Tibial nerve (tissue), 4 donors: ENCODE results near the gene TOR4A. TPM values are rescaled to one million over a fixed set of nuclear protein-coding genes. Genes with fewer than 3 reads are reported as not detected.
"Not testable (repeated sequence)": the region's sequence is repeated elsewhere in the genome, so short reads cannot be mapped to it uniquely, and the experiment has no call there.

Source experiments
- DNase-seq, 2 donors: peaks; one replicate each; pipeline ENCODE4 v3.0.0-alpha.2; 2019; ENCODE audit warnings: low spot score in 2 of 2
- H3K27ac ChIP-seq, 4 donors: fragments of 200-600 bp; sonication (generic) in 3 of 4; one replicate each; pipeline ENCODE4 v1.5.1; 2017 to 2019; ENCODE audit warnings: mild to moderate bottlenecking in 1 of 4
- H3K27me3 ChIP-seq, 2 donors: fragments of 200-600 bp; sonication (generic) in 1 of 2; one replicate each; pipeline versions ENCODE4 v1.5.1 to v1.6.0; 2017 to 2019
- H3K36me3 ChIP-seq, 3 donors: fragments of 200-600 bp; sonication (generic); one replicate each; pipeline ENCODE4 v1.5.1; 2018 to 2019
- H3K4me1 ChIP-seq, 4 donors: fragments of 200-600 bp; sonication (generic) in 3 of 4; one replicate each; pipeline ENCODE4 v1.5.1; 2017 to 2019
- H3K4me3 ChIP-seq, 4 donors: fragments of 200-600 bp; sonication (generic) in 3 of 4; one replicate each; pipeline ENCODE4 v1.5.1; 2017 to 2019; ENCODE audit warnings: mild to moderate bottlenecking in 1 of 4, moderate library complexity in 1 of 4
- H3K9me3 ChIP-seq, 4 donors: fragments of 200-600 bp; sonication (generic) in 3 of 4; one replicate each; pipeline ENCODE4 v1.5.1; 2017 to 2019
- EP300 ChIP-seq, 2 donors: sonication (generic); formaldehyde crosslinking; IDR thresholded peaks; one replicate each; pipeline ENCODE4 v1.6.1; 2017; ENCODE audit warnings: antibody characterized with exemption in 2 of 2, mild to moderate bottlenecking in 1 of 2
- POLR2A ChIP-seq, 2 donors: fragments of 450-650 bp; IDR thresholded peaks; one replicate each; pipeline ENCODE4 v1.6.1; 2017; ENCODE audit warnings: antibody characterized with exemption in 2 of 2, mild to moderate bottlenecking in 2 of 2, moderate library complexity in 2 of 2
- WGBS, 2 donors: methylation state at CpG; one replicate each; pipeline ENCODE4 v1.1.5; 2018; 5-methylcytosine and 5-hydroxymethylcytosine counted together
- total RNA-seq, 4 donors: library from RNA; depleted of rRNA; stranded (reverse); fragments of >200 nt; gene quantifications; one replicate each; pipeline ENCODE4 v1.1.0, GENCODE V29; 2016
- TF ChIP-seq, protein P1 (sequence below), 5 experiments: fragments of 200-600 bp in 3 of 5; fragments of 450-650 bp in 2 of 5; sonication (generic) in 3 of 5; IDR thresholded peaks; one replicate each; pipeline ENCODE4 v1.5.1; 2016 to 2019; ENCODE audit warnings: antibody characterized with exemption in 5 of 5, mild to moderate bottlenecking in 3 of 5, moderate library complexity in 2 of 5

TOR4A gene
- total RNA-seq, 4 donors from 2014 or later, result 3.3 to 11.4 (median 4.3) TPM

DNA sequence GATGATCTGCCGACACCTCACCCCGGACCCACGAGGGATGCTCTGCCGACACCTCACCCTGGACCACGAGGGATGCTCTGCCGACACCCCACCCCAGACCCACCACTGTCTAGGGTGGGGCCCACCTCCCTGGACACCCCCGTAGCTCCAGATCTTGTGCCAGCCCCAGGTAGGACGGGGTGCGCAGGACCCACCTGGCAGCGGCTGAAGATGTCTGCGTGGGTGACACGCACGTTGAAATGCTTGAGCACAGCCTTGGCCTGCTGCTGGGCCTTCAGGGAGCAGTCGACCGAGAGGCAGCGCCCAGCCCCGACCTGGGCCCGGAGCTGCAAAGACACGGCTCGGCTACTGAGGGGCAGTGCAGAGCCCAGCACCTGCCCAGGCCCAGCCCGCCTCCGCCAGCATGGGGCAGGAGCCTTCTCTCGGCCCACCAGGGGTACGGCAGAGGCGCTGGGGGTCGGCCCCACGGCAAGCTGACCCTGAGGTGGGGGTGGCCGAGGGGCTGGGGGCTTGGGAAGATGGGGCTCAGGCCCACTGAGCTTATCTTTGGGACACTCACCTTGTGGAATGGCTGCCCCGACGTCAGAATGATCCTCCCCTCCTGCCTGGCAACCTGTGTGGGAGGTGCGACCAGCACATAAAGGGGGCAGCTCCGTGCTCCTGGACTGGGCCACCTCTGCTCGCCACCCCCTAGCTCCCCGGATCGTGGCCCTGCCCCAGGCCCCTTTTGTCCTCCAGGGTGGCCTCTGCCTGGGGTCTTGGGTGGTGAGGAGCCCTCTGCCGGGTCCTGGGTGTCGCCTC lies 46.2 kb downstream of the TOR4A start:
- Histone ChIP-seq H3K27ac (no peak overlapping the region), H3K36me3 (peaks cover 0 to 17% (median 0%) of the 10 kb centered on the region in 3 donors), H3K9me3 (no peaks in the 10 kb centered on the region), H3K4me1 (peaks cover 0 to 20% (median 3%) of the 10 kb centered on the region in 4 donors), H3K27me3 (no peaks in the 10 kb centered on the region), H3K4me3 (no peak overlapping the region)
- TF ChIP-seq, protein P1, sequence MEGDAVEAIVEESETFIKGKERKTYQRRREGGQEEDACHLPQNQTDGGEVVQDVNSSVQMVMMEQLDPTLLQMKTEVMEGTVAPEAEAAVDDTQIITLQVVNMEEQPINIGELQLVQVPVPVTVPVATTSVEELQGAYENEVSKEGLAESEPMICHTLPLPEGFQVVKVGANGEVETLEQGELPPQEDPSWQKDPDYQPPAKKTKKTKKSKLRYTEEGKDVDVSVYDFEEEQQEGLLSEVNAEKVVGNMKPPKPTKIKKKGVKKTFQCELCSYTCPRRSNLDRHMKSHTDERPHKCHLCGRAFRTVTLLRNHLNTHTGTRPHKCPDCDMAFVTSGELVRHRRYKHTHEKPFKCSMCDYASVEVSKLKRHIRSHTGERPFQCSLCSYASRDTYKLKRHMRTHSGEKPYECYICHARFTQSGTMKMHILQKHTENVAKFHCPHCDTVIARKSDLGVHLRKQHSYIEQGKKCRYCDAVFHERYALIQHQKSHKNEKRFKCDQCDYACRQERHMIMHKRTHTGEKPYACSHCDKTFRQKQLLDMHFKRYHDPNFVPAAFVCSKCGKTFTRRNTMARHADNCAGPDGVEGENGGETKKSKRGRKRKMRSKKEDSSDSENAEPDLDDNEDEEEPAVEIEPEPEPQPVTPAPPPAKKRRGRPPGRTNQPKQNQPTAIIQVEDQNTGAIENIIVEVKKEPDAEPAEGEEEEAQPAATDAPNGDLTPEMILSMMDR (IDR thresholded peaks at IDR 0.05), result no peak
- TF ChIP-seq EP300 (IDR thresholded peaks at IDR 0.05), result no peak
- TF ChIP-seq POLR2A (IDR thresholded peaks at IDR 0.05), result no peak
- no peak for DNase-seq
- WGBS, 2 donors, result 93 to 96% methylated on average over 32 to 34 of the region's 37 CpGs

DNA sequence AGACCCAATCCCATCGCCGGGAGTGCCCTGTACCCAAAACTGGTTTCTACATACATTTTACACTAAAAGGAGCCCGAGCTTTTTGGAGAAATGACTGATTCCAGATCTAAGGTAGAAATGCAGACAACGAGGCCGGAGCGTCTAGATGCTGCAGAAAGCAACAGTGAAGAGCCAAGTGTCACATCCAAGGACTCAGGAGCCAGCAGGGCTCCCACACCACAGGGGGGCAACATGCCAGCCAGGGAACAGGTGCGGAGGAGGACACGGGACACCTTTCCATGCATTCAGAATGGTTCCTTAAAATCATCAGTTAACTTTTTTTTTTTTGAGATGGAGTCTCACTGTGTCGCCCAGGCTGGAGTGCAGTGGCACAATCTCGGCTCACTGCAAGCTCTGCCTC lies 47.6 kb downstream of the TOR4A start:
- H3K4me1 ChIP-seq, result peaks cover 0 to 11% (median 3%) of the 10 kb centered on the region in 4 donors
- no peaks in the 10 kb centered on the region for H3K9me3 ChIP-seq
- WGBS, 2 donors, result 89 to 92% methylated on average over 10 of the region's 10 CpGs
- DNase-seq, result no peak
- no peak overlapping the region for H3K4me3 ChIP-seq
- TF ChIP-seq, protein P1 (IDR thresholded peaks at IDR 0.05), result no peak
- no peak for TF ChIP-seq EP300 (IDR thresholded peaks at IDR 0.05)
- no peak for TF ChIP-seq POLR2A (IDR thresholded peaks at IDR 0.05)
- no peaks in the 10 kb centered on the region for H3K27me3 ChIP-seq
- H3K36me3 ChIP-seq, result peaks cover 0 to 4% (median 0%) of the 10 kb centered on the region in 3 donors
- H3K27ac ChIP-seq, result no peak overlapping the region

DNA sequence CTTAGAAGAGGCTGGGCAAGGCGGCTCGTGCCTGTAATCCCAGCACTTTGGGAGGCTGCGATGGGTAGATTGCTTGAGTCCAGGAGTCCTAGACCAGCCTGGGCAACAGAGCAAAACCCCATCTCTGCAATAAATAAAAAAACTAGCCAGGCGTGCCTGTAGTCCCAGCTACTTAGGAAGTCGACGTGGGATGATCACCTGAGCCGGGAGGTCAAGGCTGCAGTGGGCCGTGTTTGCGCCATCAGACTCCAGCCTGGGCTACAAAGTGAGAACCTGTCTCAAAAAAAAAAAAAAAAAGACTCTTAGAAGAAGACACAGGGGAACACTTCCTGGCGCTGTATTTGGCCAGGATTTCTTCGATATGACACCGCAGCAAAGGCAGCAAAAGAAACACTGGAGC lies 48.3 kb downstream of the TOR4A start:
- TF ChIP-seq, protein P1 (IDR thresholded peaks at IDR 0.05), result no peak
- TF ChIP-seq POLR2A (IDR thresholded peaks at IDR 0.05) (no peak), EP300 (IDR thresholded peaks at IDR 0.05) (no peak)
- H3K4me3 ChIP-seq, result no peak overlapping the region
- H3K27ac ChIP-seq, result no peak overlapping the region
- DNase-seq, result no peak
- 95 to 96% methylated on average over 12 of the region's 12 CpGs for WGBS, 2 donors
- H3K4me1 ChIP-seq, result peaks cover 0 to 4% (median 2%) of the 10 kb centered on the region in 4 donors
- H3K36me3 ChIP-seq, result no peaks in the 10 kb centered on the region
- no peaks in the 10 kb centered on the region for H3K9me3 ChIP-seq
- H3K27me3 ChIP-seq, result no peaks in the 10 kb centered on the region

DNA sequence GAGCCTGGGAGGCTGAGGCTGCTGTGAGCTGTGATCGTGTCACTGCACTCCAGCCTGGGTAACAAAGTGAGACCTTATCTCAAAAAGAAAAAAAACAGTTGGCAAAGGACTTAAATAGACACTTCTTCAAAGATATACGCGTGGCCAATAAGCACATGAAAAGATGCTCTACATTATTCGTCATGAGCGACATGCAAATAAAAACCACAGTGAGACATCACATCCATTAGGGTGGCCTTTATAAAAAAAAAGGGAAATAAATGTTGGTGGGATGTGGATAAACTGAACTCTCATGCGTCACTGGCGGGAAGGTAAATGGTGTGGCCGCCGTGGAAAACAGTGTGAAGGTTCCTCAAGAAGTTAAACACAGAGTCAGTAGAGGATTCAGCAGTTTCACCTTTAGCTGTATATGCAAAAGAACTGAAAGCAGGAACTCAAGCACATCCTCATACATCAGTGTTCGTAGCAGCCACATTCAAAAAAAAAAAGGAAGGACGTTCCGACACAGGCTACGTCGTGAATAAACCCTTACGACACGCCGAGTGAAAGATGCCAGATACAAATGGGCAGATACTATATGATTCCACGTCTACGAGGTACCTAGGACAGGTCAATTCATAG lies 49.0 kb downstream of the TOR4A start:
- Histone ChIP-seq H3K9me3 (no peaks in the 10 kb centered on the region), H3K4me1 (no peaks in the 10 kb centered on the region), H3K4me3 (no peak overlapping the region), H3K27me3 (no peaks in the 10 kb centered on the region), H3K36me3 (no peaks in the 10 kb centered on the region), H3K27ac (no peak overlapping the region)
- WGBS, 2 donors, result 86 to 93% methylated on average over 19 of the region's 19 CpGs
- TF ChIP-seq, protein P1 (IDR thresholded peaks at IDR 0.05), result no peak
- TF ChIP-seq EP300 (IDR thresholded peaks at IDR 0.05) (no peak), POLR2A (IDR thresholded peaks at IDR 0.05) (no peak)
- DNase-seq, result no peak

DNA sequence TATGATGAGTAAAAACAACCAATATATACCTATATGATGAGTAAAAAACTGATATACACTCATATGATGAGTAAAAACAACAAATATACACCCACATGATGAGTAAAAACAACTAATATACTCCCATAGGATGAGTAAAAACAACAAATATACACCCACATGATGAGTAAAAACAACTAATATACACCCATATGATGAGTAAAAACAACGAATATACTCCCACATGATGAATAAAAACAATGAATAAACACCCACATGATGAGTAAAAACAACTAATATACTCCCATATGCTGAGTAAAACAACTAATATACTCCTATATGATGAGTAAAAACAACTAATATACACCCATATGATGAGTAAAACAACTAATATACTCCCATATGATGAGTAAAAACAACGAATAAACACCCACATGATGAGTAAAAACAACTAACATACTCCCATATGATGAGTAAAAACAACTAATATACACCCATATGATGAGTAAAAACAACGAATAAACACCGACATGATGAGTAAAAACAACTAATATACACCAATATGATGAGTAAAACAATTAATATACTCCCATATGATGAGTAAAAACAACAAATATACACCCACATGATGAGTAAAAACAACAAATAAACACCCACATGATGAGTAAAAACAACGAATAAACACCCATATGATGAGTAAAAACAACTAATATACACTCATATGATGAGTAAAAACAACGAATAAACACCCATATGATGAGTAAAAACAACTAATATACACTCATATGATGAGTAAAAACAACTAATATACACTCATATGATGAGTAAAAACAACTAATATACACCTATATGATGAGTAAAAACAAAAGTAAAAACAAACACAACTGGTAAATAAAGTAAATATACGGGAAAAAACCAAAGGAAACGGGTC lies 50.4 kb downstream of the TOR4A start:
- H3K36me3 ChIP-seq, H3K27ac ChIP-seq, H3K9me3 ChIP-seq, DNase-seq, H3K4me3 ChIP-seq, H3K27me3 ChIP-seq, H3K4me1 ChIP-seq: not testable (repeated sequence)
- 70 to 72% methylated on average over 8 of the region's 8 CpGs for WGBS, 2 donors

DNA sequence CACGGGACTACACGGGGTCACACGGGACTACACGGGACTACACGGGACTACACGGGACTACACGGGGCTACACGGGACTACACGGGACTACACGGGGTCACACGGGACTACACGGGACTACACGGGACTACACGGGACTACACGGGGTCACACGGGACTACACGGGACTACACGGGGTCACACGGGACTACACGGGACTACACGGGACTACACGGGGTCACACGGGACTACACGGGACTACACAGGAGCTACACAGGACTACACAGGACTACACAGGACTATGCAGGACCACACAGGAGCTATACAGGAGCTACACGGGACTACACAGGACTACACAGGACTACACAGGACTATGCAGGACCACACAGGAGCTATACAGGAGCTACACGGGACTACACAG lies 52.1 kb downstream of the TOR4A start:
- H3K9me3 ChIP-seq, H3K27me3 ChIP-seq, H3K27ac ChIP-seq, H3K4me1 ChIP-seq, DNase-seq, H3K4me3 ChIP-seq: not testable (repeated sequence)
- 57 to 68% methylated on average over 9 to 26 of the region's 26 CpGs for WGBS, 2 donors
- peaks cover 0 to 15% (median 0%) of the 10 kb centered on the region in 3 donors for H3K36me3 ChIP-seq
